ENCODE measurements around the gene SLC24A5. TPM values are rescaled to one million over a fixed set of nuclear protein-coding genes. Genes with fewer than 3 reads are reported as not detected.

Gene SLC24A5
- total RNA-seq, 4 donors from 2014 or later = not detected

DNA sequence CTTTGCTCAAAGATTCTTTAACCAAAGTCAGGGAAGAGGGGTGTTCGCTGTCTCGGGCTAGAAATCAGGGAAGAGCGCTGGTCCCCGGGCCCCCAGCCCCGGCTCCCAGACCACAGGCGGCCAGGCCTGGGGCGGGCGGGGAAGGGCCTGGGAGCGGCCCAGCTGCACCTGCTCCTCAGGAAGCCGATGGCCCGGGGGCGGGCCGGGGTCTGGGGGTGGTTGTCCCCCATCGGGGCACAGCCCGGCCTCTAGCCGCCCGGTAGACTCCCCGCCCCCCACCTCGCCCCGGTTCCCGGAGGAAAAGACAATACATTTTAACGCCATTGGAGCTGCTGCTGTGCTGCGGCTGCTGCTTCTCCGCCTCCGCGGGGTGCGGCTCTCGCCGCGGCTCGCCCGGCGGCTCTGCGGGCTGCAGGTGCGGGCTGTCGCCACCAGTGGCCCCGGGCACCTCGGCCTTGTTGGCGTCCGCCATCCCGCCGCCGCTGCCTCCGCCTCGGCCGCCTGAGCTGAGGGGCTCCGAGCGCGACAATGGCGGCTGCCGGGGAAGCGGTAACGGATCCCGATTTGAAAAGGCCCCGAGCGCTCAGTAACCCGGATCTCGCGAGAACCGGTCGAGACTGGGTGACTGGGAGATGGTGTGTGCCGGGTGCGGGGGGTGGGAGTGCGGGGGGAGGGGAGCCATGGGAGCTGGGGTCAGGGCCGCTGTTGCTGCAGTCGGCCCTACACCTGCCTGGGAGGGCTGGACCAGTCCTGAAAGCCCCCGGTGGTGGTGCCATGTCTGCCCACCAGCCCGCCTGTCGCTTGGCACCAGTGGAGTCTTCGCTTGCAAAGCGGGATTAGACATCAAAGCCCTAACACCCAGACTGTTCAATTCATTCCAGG, 57.2 kb downstream of the SLC24A5 start, which contains the start of gene MYEF2:
Gene MYEF2 (minus strand): TSS at position 530 of the 882 bp plus-strand sequence. CDS start 58 bp downstream, at position 472.
- WGBS, 2 donors (ENCODE audit: low coverage in 1 of 2) = 0 to 10% methylated on average over 13 to 25 of the region's 71 CpGs
- H3K9me3 ChIP-seq = no peaks in the 10 kb centered on the region
- peak within 1 kb of the TSS; percentile 41 to 74 (median 61) for H3K4me3 ChIP-seq
- intact Hi-C loops (cut with DNase I; ENCODE audit: low total_unique reads) (no loop called here), in situ Hi-C loops (cut with MboI; ENCODE audit: low pct_ligation_motif_present in 1 of 4, low pct_unique_long_range_greater_than_20kb in 1 of 4, low sequenced_read_pairs in 3 of 4) (no loop called here)
- TF ChIP-seq POLR2AphosphoS5 (IDR thresholded peaks at IDR 0.05) = no peak
- no peak for TF ChIP-seq POLR2A (IDR thresholded peaks at IDR 0.05)
- TF ChIP-seq EP300 (IDR thresholded peaks at IDR 0.05; ENCODE audit: low read depth) = no peak
- TF ChIP-seq, protein P1, sequence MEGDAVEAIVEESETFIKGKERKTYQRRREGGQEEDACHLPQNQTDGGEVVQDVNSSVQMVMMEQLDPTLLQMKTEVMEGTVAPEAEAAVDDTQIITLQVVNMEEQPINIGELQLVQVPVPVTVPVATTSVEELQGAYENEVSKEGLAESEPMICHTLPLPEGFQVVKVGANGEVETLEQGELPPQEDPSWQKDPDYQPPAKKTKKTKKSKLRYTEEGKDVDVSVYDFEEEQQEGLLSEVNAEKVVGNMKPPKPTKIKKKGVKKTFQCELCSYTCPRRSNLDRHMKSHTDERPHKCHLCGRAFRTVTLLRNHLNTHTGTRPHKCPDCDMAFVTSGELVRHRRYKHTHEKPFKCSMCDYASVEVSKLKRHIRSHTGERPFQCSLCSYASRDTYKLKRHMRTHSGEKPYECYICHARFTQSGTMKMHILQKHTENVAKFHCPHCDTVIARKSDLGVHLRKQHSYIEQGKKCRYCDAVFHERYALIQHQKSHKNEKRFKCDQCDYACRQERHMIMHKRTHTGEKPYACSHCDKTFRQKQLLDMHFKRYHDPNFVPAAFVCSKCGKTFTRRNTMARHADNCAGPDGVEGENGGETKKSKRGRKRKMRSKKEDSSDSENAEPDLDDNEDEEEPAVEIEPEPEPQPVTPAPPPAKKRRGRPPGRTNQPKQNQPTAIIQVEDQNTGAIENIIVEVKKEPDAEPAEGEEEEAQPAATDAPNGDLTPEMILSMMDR (IDR thresholded peaks at IDR 0.05) = peak in 3 of 5 experiments; percentile 12 to 42 (median 17)
- H3K27me3 ChIP-seq = no peaks in the 10 kb centered on the region
- H3K4me1 ChIP-seq = peaks cover 0 to 11% (median 6%) of the 10 kb centered on the region in 4 donors
- peak within 1 kb of the TSS; percentile 80 to 86 (median 86) for H3K27ac ChIP-seq
- peak; percentile 74 for DNase-seq
- H3K36me3 ChIP-seq = no peaks in the 10 kb centered on the region

DNA sequence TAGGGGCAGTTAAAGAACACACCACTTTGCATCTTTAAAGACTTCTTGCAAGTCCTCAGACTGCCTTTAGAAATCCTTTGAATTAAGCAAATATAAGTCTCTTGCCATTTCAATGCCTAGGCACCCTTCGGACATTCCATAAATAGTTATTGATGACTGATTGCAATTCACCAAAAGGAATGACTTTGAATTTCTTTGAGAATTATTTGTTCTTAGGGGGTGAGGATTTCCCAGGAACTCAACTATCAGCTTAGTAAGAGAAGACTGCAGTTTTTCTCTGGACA, 57.8 kb downstream of the SLC24A5 start:
- Histone ChIP-seq H3K4me3 (peak overlapping the region in 3 of 4 donors; percentile 41 to 74 (median 71)), H3K27me3 (no peaks in the 10 kb centered on the region), H3K36me3 (no peaks in the 10 kb centered on the region), H3K4me1 (peaks cover 0 to 11% (median 6%) of the 10 kb centered on the region in 4 donors), H3K27ac (peak overlapping the region in 1 of 4 donors; percentile 86), H3K9me3 (no peaks in the 10 kb centered on the region)
- TF ChIP-seq POLR2A (IDR thresholded peaks at IDR 0.05) = no peak
- TF ChIP-seq, protein P1 (IDR thresholded peaks at IDR 0.05) = no peak
- TF ChIP-seq POLR2AphosphoS5 (IDR thresholded peaks at IDR 0.05) = no peak
- TF ChIP-seq EP300 (IDR thresholded peaks at IDR 0.05; ENCODE audit: low read depth) = no peak
- DNase-seq = no peak
- in situ Hi-C loops (cut with MboI; ENCODE audit: low pct_ligation_motif_present in 1 of 4, low pct_unique_long_range_greater_than_20kb in 1 of 4, low sequenced_read_pairs in 3 of 4) (no loop called here), intact Hi-C loops (cut with DNase I; ENCODE audit: low total_unique reads) (no loop called here)
- WGBS, 2 donors (ENCODE audit: low coverage in 1 of 2) = 89% methylated on average over 1 of the region's 1 CpG; no CpG with 5 or more reads in 1 of the 2 donors

DNA sequence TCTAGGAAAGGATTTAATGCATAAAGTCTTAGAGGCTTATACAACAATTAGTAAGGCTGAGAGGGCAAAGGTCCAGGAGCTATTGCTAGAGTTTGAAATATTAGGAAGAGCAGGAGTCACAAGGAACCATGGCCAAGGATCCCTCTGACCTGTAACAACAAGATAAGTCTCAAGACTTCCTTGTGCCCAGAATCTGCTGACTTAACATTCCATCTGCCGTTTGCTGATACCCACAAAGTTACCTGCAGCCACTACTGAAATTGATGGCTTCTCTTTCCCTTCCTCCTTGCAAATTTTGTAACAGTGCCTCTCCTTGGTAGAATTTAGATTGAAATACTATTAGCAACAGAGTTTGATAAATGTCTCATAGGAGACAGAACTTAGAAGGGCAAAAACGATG, 62.0 kb downstream of the SLC24A5 start:
- Histone ChIP-seq H3K4me3 (no peak overlapping the region), H3K9me3 (no peaks in the 10 kb centered on the region), H3K27me3 (no peaks in the 10 kb centered on the region), H3K27ac (no peak overlapping the region), H3K36me3 (no peaks in the 10 kb centered on the region), H3K4me1 (peaks cover 0 to 8% (median 0%) of the 10 kb centered on the region in 4 donors)
- DNase-seq = no peak
- WGBS, 2 donors (ENCODE audit: low coverage in 1 of 2) = 54 to 70% methylated on average over 1 to 2 of the region's 2 CpGs
- TF ChIP-seq EP300 (IDR thresholded peaks at IDR 0.05; ENCODE audit: low read depth) = no peak
- in situ Hi-C loops (cut with MboI; ENCODE audit: low pct_ligation_motif_present in 1 of 4, low pct_unique_long_range_greater_than_20kb in 1 of 4, low sequenced_read_pairs in 3 of 4) = no loop called here
- intact Hi-C loops (cut with DNase I; ENCODE audit: low total_unique reads) = no loop called here

DNA sequence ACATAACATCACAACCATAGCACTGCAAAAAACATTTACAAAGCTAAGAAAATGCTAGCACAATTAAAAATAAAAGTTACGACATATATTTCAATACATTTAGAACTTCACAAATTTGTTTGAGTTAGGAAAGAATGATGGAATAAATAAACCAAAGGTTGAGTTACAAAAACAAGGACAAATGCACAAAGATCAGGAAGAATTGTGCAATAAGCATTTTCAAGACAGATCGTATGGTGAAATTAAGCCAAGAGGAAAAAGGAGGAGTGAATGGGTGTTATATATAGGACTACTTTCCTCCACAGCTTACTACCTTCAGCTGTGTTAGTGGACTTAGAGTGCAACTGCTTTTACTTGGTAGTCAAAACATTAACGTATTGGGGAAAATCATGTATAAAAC, 64.7 kb downstream of the SLC24A5 start:
- Histone ChIP-seq H3K27ac (no peak overlapping the region), H3K4me1 (peaks cover 0 to 6% (median 0%) of the 10 kb centered on the region in 4 donors), H3K36me3 (no peaks in the 10 kb centered on the region), H3K4me3 (no peak overlapping the region), H3K9me3 (no peaks in the 10 kb centered on the region), H3K27me3 (peaks cover 4% of the 10 kb centered on the region)
- WGBS, 2 donors (ENCODE audit: low coverage in 1 of 2) = 76% methylated on average over 3 of the region's 3 CpGs
- intact Hi-C loops (cut with DNase I; ENCODE audit: low total_unique reads) (no loop called here), in situ Hi-C loops (cut with MboI; ENCODE audit: low pct_ligation_motif_present in 1 of 4, low pct_unique_long_range_greater_than_20kb in 1 of 4, low sequenced_read_pairs in 3 of 4) (no loop called here)
- TF ChIP-seq EP300 (IDR thresholded peaks at IDR 0.05; ENCODE audit: low read depth) (no peak), POLR2A (IDR thresholded peaks at IDR 0.05) (no peak), POLR2AphosphoS5 (IDR thresholded peaks at IDR 0.05) (no peak)
- TF ChIP-seq, protein P1 (IDR thresholded peaks at IDR 0.05) = no peak
- DNase-seq = no peak

Measured in transverse colon (tissue), 4 donors.